ENCODE results near the gene CACNA1D.

The CACNA1D gene

GRCh38 chr3:53820756-53821580 is 326.6 kb downstream of the CACNA1D start:
- H3K9ac ChIP-seq (ENCODE audit: low read length), result no peak overlapping the region
- no peaks in the 10 kb centered on the region for H3K9me3 ChIP-seq (ENCODE audit: control insufficient read depth, low read length)
- no peaks in the 10 kb centered on the region for H3K4me1 ChIP-seq (ENCODE audit: control insufficient read depth, insufficient read depth, low read length)
- no peaks in the 10 kb centered on the region for H3K27me3 ChIP-seq (ENCODE audit: control insufficient read depth, insufficient read depth, low read length)
- H3K36me3 ChIP-seq (ENCODE audit: control insufficient read depth, insufficient read depth, low read length), result peaks cover 5% of the 10 kb centered on the region
- H3K4me3 ChIP-seq (ENCODE audit: low read length), result no peak overlapping the region

- H3K9me3 ChIP-seq (ENCODE audit: control insufficient read depth, low read length), result no peaks in the 10 kb centered on the region
- no peaks in the 10 kb centered on the region for H3K4me1 ChIP-seq (ENCODE audit: control insufficient read depth, insufficient read depth, low read length)
- H3K9ac ChIP-seq (ENCODE audit: low read length), result no peak overlapping the region
- peaks cover 5% of the 10 kb centered on the region for H3K36me3 ChIP-seq (ENCODE audit: control insufficient read depth, insufficient read depth, low read length)
- no peak overlapping the region for H3K4me3 ChIP-seq (ENCODE audit: low read length)
- no peaks in the 10 kb centered on the region for H3K27me3 ChIP-seq (ENCODE audit: control insufficient read depth, insufficient read depth, low read length)
These were observed 327.3 kb downstream of the CACNA1D start for GRCh38 chr3:53821631-53822121.

- Histone ChIP-seq H3K4me3 (ENCODE audit: low read length) (no peak overlapping the region), H3K27me3 (ENCODE audit: control insufficient read depth, insufficient read depth, low read length) (no peaks in the 10 kb centered on the region), H3K4me1 (ENCODE audit: control insufficient read depth, insufficient read depth, low read length) (no peaks in the 10 kb centered on the region), H3K9me3 (ENCODE audit: control insufficient read depth, low read length) (no peaks in the 10 kb centered on the region), H3K36me3 (ENCODE audit: control insufficient read depth, insufficient read depth, low read length) (peaks cover 5% of the 10 kb centered on the region), H3K9ac (ENCODE audit: low read length) (no peak overlapping the region)
These were observed 327.9 kb downstream of the CACNA1D start for GRCh38 chr3:53822331-53822741.

GRCh38 chr3:53823026-53823955 is 328.9 kb downstream of the CACNA1D start:
- Histone ChIP-seq H3K4me1 (ENCODE audit: control insufficient read depth, insufficient read depth, low read length) (no peaks in the 10 kb centered on the region), H3K9me3 (ENCODE audit: control insufficient read depth, low read length) (no peaks in the 10 kb centered on the region), H3K9ac (ENCODE audit: low read length) (no peak overlapping the region), H3K27me3 (ENCODE audit: control insufficient read depth, insufficient read depth, low read length) (no peaks in the 10 kb centered on the region), H3K4me3 (ENCODE audit: low read length) (no peak overlapping the region), H3K36me3 (ENCODE audit: control insufficient read depth, insufficient read depth, low read length) (peaks cover 5% of the 10 kb centered on the region)

- H3K27me3 ChIP-seq (ENCODE audit: control insufficient read depth, insufficient read depth, low read length), result no peaks in the 10 kb centered on the region
- H3K4me3 ChIP-seq (ENCODE audit: low read length), result no peak overlapping the region
- no peak overlapping the region for H3K9ac ChIP-seq (ENCODE audit: low read length)
- peaks cover 5% of the 10 kb centered on the region for H3K36me3 ChIP-seq (ENCODE audit: control insufficient read depth, insufficient read depth, low read length)
- H3K9me3 ChIP-seq (ENCODE audit: control insufficient read depth, low read length), result no peaks in the 10 kb centered on the region
- no peaks in the 10 kb centered on the region for H3K4me1 ChIP-seq (ENCODE audit: control insufficient read depth, insufficient read depth, low read length)
These were observed 329.7 kb downstream of the CACNA1D start for GRCh38 chr3:53823956-53824657.

- H3K36me3 ChIP-seq (ENCODE audit: control insufficient read depth, insufficient read depth, low read length), result peaks cover 5% of the 10 kb centered on the region
- no peak overlapping the region for H3K9ac ChIP-seq (ENCODE audit: low read length)
- H3K9me3 ChIP-seq (ENCODE audit: control insufficient read depth, low read length), result no peaks in the 10 kb centered on the region
- no peak overlapping the region for H3K4me3 ChIP-seq (ENCODE audit: low read length)
- no peaks in the 10 kb centered on the region for H3K27me3 ChIP-seq (ENCODE audit: control insufficient read depth, insufficient read depth, low read length)
- no peaks in the 10 kb centered on the region for H3K4me1 ChIP-seq (ENCODE audit: control insufficient read depth, insufficient read depth, low read length)
These were observed 330.4 kb downstream of the CACNA1D start for GRCh38 chr3:53824795-53825194.

- H3K9ac ChIP-seq (ENCODE audit: low read length), result no peak overlapping the region
- no peaks in the 10 kb centered on the region for H3K9me3 ChIP-seq (ENCODE audit: control insufficient read depth, low read length)
- H3K4me3 ChIP-seq (ENCODE audit: low read length), result no peak overlapping the region
- H3K4me1 ChIP-seq (ENCODE audit: control insufficient read depth, insufficient read depth, low read length), result no peaks in the 10 kb centered on the region
- no peaks in the 10 kb centered on the region for H3K27me3 ChIP-seq (ENCODE audit: control insufficient read depth, insufficient read depth, low read length)
- H3K36me3 ChIP-seq (ENCODE audit: control insufficient read depth, insufficient read depth, low read length), result peaks cover 5% of the 10 kb centered on the region
These were observed 331.6 kb downstream of the CACNA1D start for GRCh38 chr3:53826048-53826447.

- Histone ChIP-seq H3K27me3 (ENCODE audit: control insufficient read depth, insufficient read depth, low read length) (no peaks in the 10 kb centered on the region), H3K4me1 (ENCODE audit: control insufficient read depth, insufficient read depth, low read length) (no peaks in the 10 kb centered on the region), H3K4me3 (ENCODE audit: low read length) (no peak overlapping the region), H3K9ac (ENCODE audit: low read length) (no peak overlapping the region), H3K36me3 (ENCODE audit: control insufficient read depth, insufficient read depth, low read length) (no peaks in the 10 kb centered on the region), H3K9me3 (ENCODE audit: control insufficient read depth, low read length) (no peaks in the 10 kb centered on the region)
These were observed 334.2 kb downstream of the CACNA1D start for GRCh38 chr3:53828581-53828980.

- H3K27me3 ChIP-seq (ENCODE audit: control insufficient read depth, insufficient read depth, low read length), result no peaks in the 10 kb centered on the region
- no peaks in the 10 kb centered on the region for H3K9me3 ChIP-seq (ENCODE audit: control insufficient read depth, low read length)
- H3K9ac ChIP-seq (ENCODE audit: low read length), result no peak overlapping the region
- H3K36me3 ChIP-seq (ENCODE audit: control insufficient read depth, insufficient read depth, low read length), result no peaks in the 10 kb centered on the region
- H3K4me3 ChIP-seq (ENCODE audit: low read length), result no peak overlapping the region
- no peaks in the 10 kb centered on the region for H3K4me1 ChIP-seq (ENCODE audit: control insufficient read depth, insufficient read depth, low read length)
These were observed 335.2 kb downstream of the CACNA1D start for GRCh38 chr3:53829605-53830004.

GRCh38 chr3:53830944-53831343 is 336.5 kb downstream of the CACNA1D start:
- Histone ChIP-seq H3K9ac (ENCODE audit: low read length) (no peak overlapping the region), H3K27me3 (ENCODE audit: control insufficient read depth, insufficient read depth, low read length) (no peaks in the 10 kb centered on the region), H3K36me3 (ENCODE audit: control insufficient read depth, insufficient read depth, low read length) (no peaks in the 10 kb centered on the region), H3K4me1 (ENCODE audit: control insufficient read depth, insufficient read depth, low read length) (no peaks in the 10 kb centered on the region), H3K9me3 (ENCODE audit: control insufficient read depth, low read length) (no peaks in the 10 kb centered on the region), H3K4me3 (ENCODE audit: low read length) (no peak overlapping the region)

GRCh38 chr3:53833053-53833645 is 338.7 kb downstream of the CACNA1D start:
- Histone ChIP-seq H3K9ac (ENCODE audit: low read length) (no peak overlapping the region), H3K4me1 (ENCODE audit: control insufficient read depth, insufficient read depth, low read length) (no peaks in the 10 kb centered on the region), H3K9me3 (ENCODE audit: control insufficient read depth, low read length) (no peaks in the 10 kb centered on the region), H3K27me3 (ENCODE audit: control insufficient read depth, insufficient read depth, low read length) (no peaks in the 10 kb centered on the region), H3K4me3 (ENCODE audit: low read length) (no peak overlapping the region), H3K36me3 (ENCODE audit: control insufficient read depth, insufficient read depth, low read length) (no peaks in the 10 kb centered on the region)
